ENCODE results near the gene NUP155.
"Not testable (repeated sequence)": the region's sequence is repeated elsewhere in the genome, so short reads cannot be mapped to it uniquely, and the experiment has no call there.

NUP155 gene

GRCh38 chr5:37319037-37319782 lies 51.7 kb downstream of the NUP155 start:
- no peak for DNase-seq (ENCODE audit: low read depth)
- no peak for TF ChIP-seq CTCF (IDR thresholded peaks at IDR 0.05; ENCODE audit: insufficient read depth, low read depth, low read length, missing control alignments)
- no peak overlapping the region for H3K4me3 ChIP-seq (ENCODE audit: low read depth, low read length)

GRCh38 chr5:37316027-37316426 lies 54.9 kb downstream of the NUP155 start:
- TF ChIP-seq CTCF (IDR thresholded peaks at IDR 0.05; ENCODE audit: insufficient read depth, low read depth, low read length, missing control alignments): no peak
- no peak overlapping the region for H3K4me3 ChIP-seq (ENCODE audit: low read depth, low read length)
- no peak for DNase-seq (ENCODE audit: low read depth)

GRCh38 chr5:37310360-37310759 lies 60.5 kb downstream of the NUP155 start:
- H3K4me3 ChIP-seq (ENCODE audit: low read depth, low read length): no peak overlapping the region
- DNase-seq (ENCODE audit: low read depth): no peak
- TF ChIP-seq CTCF (IDR thresholded peaks at IDR 0.05; ENCODE audit: insufficient read depth, low read depth, low read length, missing control alignments): no peak

- TF ChIP-seq CTCF (IDR thresholded peaks at IDR 0.05; ENCODE audit: insufficient read depth, low read depth, low read length, missing control alignments): no peak
- no peak overlapping the region for H3K4me3 ChIP-seq (ENCODE audit: low read depth, low read length)
- no peak for DNase-seq (ENCODE audit: low read depth)
These were observed 62.1 kb downstream of the NUP155 start for GRCh38 chr5:37308793-37309192.

- DNase-seq (ENCODE audit: low read depth): no peak
- no peak for TF ChIP-seq CTCF (IDR thresholded peaks at IDR 0.05; ENCODE audit: insufficient read depth, low read depth, low read length, missing control alignments)
- no peak overlapping the region for H3K4me3 ChIP-seq (ENCODE audit: low read depth, low read length)
These were observed 66.0 kb downstream of the NUP155 start for GRCh38 chr5:37304888-37305287.

GRCh38 chr5:37296313-37296712 lies 74.6 kb downstream of the NUP155 start:
- not testable (repeated sequence) for DNase-seq (ENCODE audit: low read depth); H3K4me3 ChIP-seq (ENCODE audit: low read depth, low read length)

GRCh38 chr5:37283214-37283820 lies 87.6 kb downstream of the NUP155 start:
- TF ChIP-seq CTCF (IDR thresholded peaks at IDR 0.05; ENCODE audit: insufficient read depth, low read depth, low read length, missing control alignments): no peak
- DNase-seq (ENCODE audit: low read depth): no peak
- H3K4me3 ChIP-seq (ENCODE audit: low read depth, low read length): no peak overlapping the region

Data from GM12865 (cell line).